Erythroblast (primary cell): ENCODE results near the gene IL2RA.

Experiments
- GATA1 ChIP-seq: IDR thresholded peaks from 2 replicates; pipeline ENCODE4 v1.6.1; 2011; ENCODE audit warnings: low read depth, mild to moderate bottlenecking, control low read depth, low read length, moderate library complexity
- POLR2A ChIP-seq: IDR thresholded peaks from 2 replicates; pipeline ENCODE4 v1.6.1; 2011; ENCODE audit warnings: mild to moderate bottlenecking, low read length

- TF ChIP-seq POLR2A, result no peak
- TF ChIP-seq GATA1, result no peak
Measured at GRCh38 chr10:6097063-6097462, 34.9 kb upstream of the IL2RA start.
